LNCaP clone FGC (cell line): ENCODE results near the gene CYP26B1.

Source experiments
- DNase-seq: peaks from one replicate; pipeline ENCODE4 v3.0.0-alpha.2; 2011; ENCODE audit warnings: low read depth
- H3K4me3 ChIP-seq: 2 replicates; pipeline ENCODE4 v1.5.1; 2011; ENCODE audit warnings: mild to moderate bottlenecking, low read depth, low read length, control low read depth
- TF ChIP-seq, protein P1 (sequence below): IDR thresholded peaks from 2 replicates; pipeline ENCODE4 v1.5.1; 2012; ENCODE audit warnings: mild to moderate bottlenecking; ENCODE audit not compliant: control insufficient read depth, insufficient read depth; ENCODE audit errors: extremely low read depth

Gene CYP26B1

DNA sequence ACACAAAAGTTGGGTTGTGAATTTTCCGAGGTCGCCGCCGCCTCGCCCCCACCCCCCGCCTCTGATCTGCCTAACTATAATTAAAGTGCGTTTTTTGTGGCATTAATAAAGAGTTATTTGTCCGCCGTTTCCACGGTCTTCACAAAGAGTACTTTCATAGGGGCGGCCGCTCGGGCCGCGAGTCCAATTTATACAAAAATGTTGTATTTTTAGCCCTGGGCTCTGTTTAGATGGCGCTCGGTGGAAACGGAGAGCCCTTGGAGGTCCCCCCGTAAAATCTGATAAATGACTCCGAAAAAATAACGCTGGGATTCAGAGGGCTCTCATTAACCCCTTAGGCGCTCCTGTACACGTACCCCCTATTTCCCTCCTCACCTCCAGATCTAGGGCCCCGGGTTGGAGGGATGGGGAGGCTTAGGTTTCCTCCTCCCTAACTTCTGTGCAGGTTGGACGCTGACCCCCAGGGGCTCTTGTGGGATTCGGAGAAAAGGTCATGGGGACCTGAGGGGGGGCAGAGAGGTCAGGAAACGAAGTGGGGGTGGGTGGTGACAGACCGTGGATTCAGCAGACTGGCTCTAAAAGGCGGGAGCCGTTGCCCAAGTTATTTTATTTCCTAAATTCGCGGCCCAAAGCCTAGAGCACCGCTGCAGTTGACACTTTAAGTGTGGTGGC is 1.9 kb downstream of the CYP26B1 start:
- TF ChIP-seq, protein P1, sequence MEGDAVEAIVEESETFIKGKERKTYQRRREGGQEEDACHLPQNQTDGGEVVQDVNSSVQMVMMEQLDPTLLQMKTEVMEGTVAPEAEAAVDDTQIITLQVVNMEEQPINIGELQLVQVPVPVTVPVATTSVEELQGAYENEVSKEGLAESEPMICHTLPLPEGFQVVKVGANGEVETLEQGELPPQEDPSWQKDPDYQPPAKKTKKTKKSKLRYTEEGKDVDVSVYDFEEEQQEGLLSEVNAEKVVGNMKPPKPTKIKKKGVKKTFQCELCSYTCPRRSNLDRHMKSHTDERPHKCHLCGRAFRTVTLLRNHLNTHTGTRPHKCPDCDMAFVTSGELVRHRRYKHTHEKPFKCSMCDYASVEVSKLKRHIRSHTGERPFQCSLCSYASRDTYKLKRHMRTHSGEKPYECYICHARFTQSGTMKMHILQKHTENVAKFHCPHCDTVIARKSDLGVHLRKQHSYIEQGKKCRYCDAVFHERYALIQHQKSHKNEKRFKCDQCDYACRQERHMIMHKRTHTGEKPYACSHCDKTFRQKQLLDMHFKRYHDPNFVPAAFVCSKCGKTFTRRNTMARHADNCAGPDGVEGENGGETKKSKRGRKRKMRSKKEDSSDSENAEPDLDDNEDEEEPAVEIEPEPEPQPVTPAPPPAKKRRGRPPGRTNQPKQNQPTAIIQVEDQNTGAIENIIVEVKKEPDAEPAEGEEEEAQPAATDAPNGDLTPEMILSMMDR: no peak
- H3K4me3 ChIP-seq: no peak overlapping the region
- DNase-seq: no peak

DNA sequence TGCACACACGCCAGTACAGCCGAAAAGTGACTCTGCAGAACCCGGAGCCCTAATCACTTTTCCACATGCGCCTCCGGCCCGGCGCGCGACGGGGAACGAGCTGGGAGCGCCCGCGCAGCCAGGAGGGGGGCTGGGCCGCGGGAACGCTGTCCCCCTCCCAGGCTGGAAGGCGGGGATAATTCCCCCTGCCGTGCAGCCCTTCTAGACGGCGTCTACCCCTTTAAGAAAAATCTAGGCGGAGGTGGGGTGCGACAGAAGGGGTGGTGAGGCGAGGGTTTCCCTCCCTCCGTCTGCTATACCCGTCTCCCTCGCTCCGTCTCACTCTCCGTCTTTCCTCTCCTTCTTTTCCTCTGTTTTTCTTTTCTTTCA is 2.4 kb downstream of the CYP26B1 start:
- DNase-seq: no peak
- TF ChIP-seq, protein P1: no peak
- peak overlapping the region; percentile 21; the same call in 1 of the 2 replicates for H3K4me3 ChIP-seq

DNA sequence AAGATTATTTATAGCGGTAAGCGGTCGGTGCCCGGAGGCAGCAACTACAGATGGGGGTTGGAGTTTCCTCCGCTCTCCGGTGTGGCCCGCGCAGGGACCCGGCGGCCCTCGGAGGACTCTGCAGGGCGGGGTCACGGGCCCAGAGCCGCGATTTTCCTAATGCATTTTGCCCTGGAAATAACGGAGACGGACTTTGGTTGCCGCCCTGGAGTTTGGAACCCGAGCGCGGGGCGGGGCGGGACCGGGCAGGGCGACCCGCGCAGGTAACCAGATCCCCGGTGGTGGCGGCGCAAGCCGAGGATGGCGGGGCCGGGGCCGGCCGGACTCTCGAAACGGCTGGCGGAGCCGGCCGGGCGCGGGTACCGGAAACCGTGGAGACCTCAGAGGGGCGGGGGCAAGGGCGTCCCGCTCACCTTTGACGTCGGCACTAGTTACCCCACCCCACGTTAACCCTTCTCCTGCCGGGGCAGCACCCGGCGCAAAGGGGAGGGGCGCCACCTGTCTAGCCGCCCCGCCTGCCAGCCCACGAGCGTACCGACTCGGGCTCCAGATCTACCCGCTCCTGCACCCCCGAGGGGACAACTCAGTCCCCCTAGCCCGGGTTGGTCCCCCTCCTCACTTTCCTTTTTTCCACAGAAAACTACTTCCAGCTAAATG is 2.9 kb downstream of the CYP26B1 start:
- TF ChIP-seq, protein P1: no peak
- peak overlapping the region; percentile 21; the same call in 1 of the 2 replicates for H3K4me3 ChIP-seq
- no peak for DNase-seq

DNA sequence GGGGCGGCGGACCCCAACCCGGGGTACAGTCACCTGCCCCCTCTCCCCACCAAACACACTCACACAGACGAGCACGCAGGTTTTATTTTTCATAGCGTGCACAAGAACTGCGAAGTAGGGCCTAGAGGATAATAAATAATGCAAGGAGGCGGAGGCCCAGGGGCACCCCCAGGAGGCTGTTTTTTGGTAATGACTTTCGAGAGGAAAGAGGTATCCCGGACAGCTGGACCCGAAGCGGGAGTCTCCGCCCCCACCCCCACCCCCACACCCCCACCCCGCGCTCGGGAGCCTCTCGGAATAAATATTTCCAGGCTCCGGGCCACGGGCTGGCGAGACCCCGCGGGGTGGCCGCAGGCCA is 3.4 kb downstream of the CYP26B1 start:
- DNase-seq: no peak
- TF ChIP-seq, protein P1: no peak
- H3K4me3 ChIP-seq: no peak overlapping the region

DNA sequence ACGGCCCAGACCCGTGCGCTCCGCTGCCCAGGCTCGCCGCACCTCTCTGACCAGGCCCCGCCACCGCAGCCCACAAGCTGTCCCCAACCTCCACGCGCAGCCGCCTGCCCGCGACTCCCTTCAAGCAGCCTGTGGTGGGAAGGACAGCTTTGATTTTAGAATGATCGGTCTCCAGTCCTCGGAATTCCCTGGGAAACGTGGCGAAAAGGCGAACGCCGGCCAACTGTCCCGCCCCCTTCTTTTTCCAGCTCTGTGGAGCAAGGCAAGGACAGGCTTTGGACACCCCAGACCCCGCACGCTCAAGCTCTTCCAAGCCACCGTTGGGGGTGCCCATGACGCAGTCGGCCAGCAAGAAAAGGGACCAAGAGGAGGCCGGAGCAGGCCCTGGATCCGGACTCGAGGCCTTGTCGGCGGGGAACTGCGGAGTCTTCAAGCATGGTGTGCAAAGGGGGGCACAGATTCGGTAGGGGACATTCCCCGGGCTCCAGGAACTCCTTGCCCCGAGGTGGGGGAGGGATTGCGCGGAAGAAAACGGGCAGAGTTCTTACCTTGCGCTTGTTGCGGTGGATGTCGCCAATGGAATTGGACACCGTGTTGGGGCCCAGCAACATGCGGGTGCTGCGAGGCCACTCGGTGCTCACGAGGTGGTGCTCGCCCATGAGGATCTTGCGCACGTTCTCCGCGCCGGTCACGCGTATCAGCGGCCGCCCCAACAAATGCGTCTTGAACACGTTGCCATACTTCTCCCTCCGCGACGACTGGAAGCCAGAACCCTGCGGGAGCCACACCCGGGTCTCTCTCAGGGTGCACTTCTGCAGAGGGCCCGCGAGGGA is 4.0 kb downstream of the CYP26B1 start:
- TF ChIP-seq, protein P1: no peak
- no peak for DNase-seq
- H3K4me3 ChIP-seq: no peak overlapping the region

DNA sequence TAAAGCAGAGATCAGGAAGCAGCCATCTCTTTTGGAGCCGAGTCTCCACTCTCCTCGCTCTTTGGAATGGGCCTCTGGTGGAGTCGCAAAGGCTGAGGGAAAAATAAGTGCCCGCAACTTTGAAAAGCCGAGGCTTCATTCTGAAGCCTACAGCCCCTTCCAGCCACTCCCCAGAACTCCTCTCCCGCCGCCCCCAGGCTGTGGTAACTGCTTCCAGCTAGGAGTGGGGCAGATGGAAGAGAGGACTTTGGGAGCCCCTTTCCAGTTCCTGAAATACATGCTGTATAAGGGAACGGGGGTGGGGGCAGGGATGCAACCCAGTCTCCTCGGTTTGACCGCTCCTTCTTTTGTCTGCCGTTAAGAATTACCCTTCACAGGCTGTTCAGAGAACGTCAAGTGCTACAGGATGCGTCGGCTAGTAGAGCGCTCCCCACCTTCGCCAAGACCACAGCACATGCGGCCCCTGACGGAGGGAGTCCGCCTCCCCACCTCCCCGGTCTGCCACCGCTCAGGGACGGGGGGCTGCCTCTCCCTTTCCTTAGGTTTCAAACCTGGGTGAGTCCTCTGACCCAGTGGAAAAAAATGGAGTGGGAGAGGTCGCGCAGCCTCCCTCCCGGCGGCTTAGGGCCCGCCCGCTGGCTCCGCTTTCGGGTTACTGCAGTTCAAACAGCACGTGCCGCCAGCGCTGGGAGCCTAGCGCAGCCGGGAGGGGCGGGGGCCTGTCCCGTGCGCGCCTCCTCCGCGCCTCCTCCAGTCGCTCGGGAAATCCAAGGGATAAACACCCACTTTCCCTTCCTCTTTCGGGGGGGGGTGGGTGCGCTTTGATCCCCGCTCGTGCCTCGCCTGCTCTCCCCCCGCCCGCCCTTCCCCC is 4.9 kb downstream of the CYP26B1 start:
- no peak for DNase-seq
- TF ChIP-seq, protein P1: no peak
- H3K4me3 ChIP-seq: no peak overlapping the region
